AG08395 (cell line): Measurements from ENCODE around the gene TRIP6.

Experiments
- DNase-seq: peaks from one replicate; pipeline ENCODE4 v3.0.0; 2012; ENCODE audit warnings: mixed read lengths, low spot score

The TRIP6 gene

DNA sequence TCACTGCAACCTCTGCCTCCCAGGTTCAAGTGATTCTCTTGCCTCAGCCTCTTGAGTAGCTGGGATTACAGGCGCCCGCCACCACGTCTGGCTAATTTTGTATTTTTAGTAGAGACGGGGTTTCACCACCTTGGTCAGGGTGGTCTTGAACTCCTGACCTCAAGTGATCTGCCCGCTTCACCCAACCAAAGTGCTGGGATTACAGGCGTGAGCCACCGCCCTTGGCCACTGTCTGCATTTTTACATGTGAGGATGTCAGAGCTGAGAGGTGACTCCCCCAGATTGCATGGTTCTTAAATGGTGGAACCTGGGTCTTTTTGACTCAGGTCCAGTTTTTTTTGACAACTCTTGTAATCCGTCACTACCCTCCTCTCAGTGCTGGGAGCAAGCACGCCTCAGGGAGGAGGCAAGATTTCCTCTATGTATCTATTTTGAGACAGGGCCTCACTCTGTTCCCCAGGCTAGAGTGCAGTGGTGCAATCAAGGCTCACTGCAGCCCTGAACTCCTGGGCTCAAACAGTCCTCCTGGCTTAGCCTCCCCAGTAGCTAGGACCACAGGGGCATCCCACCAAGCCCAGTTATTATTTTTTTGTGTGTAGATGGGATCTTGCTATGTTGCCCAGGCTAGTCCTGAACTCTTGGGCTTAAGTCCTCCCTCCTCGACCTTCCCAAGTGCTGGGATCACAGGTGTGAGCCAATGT, 6.6 kb downstream of the TRIP6 start:
- no peak for DNase-seq

GRCh38 chr7:100874300-100874576, 7.1 kb downstream of the TRIP6 start:
- no peak for DNase-seq

DNA sequence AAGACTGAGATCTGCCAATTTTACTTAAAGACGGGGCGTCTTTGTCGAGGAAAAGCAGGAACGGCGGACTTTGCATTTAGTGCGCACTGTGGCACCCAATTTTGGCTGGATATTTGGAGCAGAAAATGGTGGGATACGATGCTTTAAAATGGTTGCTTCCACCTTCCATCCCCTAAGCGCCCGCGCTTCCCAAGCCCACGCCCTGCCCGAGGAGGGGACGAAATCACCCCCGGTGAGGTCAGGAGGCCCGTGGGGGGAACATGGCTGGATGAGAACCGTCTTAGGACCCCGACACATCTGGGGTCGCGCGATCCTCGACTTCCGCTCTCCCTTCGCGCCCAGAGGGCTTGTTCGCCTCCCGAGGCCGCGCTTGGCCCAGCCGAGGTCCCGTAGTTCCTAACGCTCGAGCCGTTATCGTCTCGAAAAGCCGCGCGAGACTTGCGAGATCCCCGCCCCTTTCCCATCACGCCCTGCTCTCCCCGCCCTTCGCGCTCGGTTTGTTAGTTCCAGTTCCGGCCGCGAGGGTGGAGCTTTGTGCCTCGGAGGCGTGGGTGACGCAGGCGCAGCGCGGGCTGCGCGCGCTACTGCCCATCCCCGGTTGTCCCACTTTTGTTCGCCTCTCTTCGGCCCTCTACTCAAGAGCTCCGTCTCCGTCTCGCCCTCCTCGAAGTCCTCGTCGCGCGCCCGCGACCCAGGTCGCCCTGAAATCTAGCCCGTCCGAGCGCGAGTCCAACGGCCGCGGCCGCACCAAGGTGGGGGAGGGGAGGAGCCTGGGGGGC, 7.6 kb downstream of the TRIP6 start, which contains the start of gene SRRT:
TSS of gene SRRT (plus strand) at position 527 of the 779 bp plus-strand sequence. CDS start 488 bp downstream, outside the sequence.
- DNase-seq: peak; percentile 98

- peak; percentile 41 for DNase-seq
Measured at GRCh38 chr7:100875356-100875751, 8.2 kb downstream of the TRIP6 start.

DNA sequence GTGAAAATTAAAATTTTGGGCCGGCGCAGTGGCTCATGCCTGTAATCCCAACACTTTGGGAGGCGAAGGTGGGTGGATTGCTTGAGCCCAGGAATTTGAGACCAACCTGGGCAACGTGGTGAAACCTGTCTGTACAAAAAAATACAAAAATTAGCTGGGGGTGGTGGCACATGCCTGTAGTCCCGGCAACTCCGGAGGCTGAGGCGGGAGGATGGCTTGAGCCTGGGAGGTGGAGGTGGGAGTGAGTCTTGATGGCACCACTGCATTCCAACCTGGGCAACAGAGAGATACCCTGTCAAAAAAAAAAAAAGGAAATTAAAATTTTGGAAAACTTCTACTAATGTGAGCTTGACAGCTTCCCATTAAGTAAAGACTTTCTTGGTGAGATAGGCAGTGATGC, 10.8 kb downstream of the TRIP6 start:
- no peak for DNase-seq

DNA sequence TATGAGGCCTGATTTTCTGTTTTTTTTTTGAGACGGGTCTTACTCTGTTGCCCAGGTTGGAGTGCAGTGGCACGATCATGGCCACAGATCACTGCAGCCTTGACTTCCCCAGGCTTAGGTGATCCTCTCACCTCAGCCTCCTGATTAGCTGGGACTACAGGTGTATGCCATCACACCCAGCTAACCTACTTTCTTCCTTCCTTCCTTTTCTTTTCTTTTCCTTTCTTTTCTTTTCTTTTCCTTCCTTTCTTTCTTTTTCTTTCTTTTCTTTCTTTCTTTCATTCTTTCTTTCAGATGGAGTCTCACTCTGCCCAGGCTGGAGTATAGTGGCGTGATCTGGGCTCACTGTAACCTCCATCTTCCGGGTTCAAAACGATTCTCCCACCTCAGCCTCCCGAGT, 11.5 kb downstream of the TRIP6 start:
- no peak for DNase-seq

DNA sequence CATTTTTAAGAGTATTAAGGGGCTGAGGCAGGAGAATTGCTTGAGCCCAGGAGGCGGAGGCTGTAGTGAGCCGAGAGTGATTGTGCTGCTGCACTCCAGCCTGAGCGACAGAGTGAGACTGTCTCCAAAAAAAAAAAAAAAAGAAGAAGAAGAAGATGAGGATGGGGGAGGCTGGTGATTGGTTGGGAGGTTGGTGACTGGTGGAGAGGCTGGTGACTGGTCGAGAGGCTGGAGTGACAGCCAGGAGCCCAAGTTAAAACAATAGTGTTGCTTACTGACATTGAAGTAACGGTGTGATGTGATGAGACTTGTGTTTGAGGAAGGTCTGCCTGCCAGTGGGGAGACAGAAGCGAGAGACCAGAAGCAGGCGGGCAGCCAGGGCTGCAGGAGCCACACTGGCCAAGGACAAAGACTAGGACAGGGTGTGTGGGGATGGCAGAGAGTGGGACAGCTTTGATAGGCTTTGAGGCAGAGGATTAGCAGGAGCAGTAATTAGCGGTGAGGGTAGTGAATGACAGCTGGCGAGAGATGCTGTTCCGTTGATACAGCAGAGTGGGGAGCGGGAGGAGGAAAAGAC, 12.6 kb downstream of the TRIP6 start:
- DNase-seq: no peak

DNA sequence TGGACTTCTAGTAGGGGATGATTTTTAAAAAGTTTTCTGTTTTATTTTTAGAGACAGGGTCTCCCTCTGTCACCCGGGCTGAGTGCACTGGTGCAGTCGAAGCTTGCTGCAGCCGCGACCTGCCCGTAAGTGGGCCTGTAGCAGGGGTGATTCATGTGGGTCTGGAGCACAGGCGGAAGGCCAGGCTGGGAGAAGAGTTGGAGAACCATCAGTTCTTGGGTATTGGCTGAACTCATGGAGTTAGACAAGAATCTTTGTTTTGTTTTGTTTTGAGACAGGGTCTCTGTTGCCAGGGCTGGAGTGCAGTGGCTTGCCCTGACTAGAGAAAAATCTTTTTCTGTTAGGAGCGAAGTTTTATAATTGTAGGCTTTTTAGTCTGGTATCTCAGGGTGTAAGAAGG, 13.5 kb downstream of the TRIP6 start:
- no peak for DNase-seq

DNA sequence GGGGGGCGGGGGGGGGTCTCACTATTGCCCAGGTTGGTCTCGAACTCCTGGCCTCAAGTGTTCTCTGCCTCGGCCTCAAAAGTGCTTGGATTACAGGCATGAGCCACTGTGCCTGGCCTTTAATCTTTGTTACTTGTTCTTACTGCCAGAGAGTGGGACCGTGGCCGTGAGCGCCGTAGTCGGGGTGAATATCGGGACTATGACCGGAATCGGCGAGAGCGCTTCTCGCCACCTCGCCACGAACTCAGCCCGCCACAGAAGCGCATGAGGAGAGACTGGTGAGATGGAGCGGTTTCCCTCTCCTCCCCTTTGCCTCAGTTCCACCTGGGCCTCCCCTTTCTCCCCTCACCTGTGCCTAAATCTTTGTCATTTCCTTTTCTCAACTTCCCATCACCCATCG, 13.9 kb downstream of the TRIP6 start:
- DNase-seq: no peak

DNA sequence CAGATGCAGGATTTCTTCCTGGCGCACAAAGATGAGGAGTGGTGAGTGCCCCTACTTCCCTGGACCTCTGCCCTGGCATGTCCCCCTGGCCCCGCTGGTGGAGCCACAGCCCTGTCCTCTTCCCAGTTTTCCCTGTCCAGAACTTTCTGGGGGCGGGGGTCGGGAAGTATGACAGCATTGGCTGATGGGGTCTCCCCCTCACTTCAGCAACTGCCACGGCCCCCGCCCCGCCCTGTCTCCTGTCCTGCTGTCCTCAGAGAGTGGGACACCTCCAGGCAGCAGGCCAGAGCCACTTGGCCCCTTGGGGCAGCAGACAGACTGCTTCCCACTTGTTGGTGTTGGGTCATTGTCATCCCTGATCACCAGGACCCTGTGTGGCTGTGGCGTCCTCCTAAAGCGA, 15.0 kb downstream of the TRIP6 start:
- DNase-seq: no peak

- DNase-seq: no peak
Measured at GRCh38 chr7:100882785-100883526, 15.8 kb downstream of the TRIP6 start.

- DNase-seq: no peak
Measured at GRCh38 chr7:100884736-100885439, 17.7 kb downstream of the TRIP6 start.

DNA sequence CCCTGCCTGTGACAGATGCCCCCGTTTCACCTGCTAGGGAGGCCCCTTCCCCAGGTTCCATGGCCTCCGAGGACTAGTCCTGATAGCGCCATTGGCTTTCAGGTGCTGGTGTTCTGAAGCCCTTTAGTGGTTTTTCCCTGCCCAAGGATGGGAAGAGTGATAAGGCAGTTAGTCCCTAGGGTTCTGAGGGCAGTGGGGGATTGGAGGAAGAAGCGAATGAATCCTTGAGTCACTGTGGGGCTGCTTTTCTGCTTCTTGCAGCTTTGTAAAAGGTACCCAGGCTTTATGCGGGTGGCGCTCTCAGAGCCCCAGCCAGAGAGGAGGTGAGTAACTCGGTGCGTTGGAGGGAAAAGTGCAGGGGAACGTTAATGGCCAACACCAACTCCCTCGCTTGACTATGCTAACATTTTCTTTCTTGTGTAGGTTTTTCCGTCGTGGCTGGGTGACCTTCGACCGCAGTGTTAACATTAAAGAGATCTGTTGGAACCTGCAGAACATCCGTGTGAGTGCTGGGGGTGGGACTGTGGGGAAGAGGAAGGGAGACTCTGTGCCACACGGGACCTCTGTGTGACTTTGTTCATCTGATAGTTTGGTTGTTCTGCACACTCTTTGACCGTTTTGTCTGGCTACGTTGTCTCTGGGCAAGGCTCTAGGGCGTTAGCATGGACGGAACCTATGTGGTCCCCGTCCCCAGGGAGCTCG, 18.4 kb downstream of the TRIP6 start:
- no peak for DNase-seq

GRCh38 chr7:100886142-100886935, 19.2 kb downstream of the TRIP6 start:
- DNase-seq: no peak

DNA sequence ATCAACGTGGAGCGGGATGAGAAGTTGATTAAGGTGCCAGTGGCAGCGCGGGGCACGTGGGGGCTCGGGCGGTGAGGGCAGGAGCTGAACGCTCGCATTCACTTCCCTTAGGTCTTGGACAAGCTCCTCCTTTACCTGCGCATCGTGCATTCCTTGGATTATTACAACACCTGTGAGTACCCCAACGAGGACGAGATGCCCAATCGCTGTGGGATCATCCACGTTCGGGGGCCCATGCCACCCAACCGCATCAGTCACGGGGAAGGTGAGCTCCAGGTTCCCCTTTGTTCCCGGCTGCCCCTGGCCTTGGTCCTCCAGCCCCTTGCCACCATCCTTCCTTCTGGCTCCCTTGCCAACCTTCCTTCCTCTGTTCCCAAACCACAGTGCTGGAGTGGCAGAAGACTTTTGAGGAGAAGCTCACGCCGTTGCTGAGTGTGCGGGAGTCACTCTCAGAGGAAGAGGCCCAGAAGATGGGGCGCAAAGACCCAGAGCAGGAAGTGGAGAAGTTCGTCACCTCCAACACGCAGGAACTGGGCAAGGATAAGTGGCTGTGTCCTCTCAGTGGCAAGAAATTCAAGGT, 19.8 kb downstream of the TRIP6 start:
- DNase-seq: no peak

DNA sequence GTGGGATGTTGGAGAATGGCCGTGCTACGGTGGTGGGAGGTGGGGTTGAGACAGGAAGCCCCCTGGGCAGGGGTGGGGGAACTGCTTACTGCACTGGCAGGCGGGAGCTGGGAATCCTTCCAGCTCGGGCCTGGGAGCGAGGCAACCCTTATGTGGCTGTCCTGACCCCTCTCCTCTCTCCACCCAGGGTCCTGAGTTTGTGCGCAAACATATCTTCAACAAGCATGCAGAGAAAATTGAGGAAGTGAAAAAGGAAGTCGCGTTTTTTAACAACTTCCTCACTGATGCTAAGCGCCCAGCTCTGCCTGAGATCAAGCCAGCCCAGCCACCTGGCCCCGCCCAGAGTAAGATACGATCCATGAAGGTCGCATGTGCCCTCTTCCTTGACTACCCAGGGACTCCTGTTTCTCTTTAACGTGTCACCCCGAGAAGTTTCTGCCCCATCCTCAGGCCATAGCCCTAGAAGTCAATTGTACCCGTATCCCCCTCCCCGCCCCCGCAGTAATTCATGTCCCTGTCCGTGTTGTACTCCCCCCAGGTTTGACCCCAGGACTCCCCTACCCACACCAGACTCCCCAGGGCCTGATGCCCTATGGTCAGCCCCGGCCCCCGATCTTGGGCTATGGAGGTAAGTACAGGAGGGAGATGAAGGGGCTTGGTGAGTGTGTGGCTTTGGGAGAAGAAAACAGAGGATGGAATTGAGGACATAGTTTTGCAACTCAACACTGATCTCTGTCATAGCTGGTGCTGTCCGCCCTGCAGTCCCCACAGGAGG, 20.5 kb downstream of the TRIP6 start:
- no peak for DNase-seq

DNA sequence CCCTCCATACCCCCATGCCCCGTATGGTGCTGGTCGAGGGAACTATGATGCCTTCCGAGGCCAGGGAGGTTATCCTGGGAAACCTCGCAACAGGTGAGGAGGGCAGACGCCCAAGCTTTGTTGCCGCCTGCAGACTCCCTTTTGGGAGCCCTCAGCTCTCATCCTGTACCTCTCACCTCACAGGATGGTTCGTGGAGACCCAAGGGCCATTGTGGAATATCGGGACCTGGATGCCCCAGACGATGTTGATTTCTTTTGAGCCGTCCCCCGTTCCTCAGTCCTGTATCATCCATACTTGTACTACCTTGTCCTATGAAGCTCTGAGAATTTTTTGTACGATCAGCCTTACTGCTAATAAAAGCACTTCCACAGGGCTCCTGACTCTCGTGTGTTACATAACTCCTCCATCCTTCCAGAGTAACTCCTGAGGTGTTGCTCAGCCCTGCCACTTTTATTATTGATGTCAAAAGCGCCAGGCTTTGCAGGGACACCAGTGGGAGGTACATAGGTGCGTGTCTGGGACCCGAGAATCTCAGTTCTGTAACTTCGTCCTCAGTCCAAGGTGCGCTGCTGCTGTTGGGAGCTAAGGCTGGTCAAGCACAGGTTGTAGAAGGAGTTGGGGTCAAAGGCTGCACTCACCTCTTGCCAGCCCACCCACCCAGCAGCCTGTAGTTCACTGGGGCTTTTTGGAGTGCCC, 21.3 kb downstream of the TRIP6 start:
- no peak for DNase-seq

DNA sequence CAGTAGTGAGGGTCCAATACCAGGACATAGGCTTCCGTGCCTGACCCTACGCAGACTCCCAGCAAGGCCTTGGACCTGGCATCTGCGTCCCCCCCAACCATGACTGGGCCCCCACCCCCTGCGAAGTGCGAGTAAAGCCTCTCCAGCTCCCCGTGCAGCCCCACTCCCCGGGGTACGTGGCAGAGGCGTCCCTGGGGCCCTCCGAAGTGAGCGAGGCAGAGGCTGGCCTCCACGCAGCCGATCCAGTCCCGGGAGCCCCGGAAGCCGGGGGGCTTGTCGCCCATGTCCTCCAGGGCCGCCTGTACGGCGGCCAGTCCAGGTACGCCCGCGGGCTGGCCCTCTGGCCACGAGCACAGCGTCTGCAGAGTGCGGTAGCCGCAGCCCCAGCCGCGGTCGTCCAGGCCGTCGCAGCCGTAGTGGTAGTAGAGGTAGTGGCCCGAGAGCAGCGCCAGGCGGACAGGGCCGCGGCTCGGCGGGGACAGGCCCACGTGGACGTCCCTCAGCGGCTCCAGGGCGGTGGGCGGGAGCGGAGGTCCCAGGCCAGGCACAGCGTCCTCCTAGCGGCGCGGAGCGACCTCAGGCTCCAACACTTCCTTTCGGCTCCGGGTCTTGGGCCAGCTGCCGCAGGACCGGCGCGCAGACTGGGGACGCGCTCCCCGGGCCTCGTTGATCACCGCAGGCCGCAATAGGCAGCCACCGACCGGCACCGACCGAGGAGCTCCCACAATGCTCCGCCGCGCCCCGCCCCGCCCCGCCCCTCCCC, 22.0 kb downstream of the TRIP6 start, which contains the start of gene UFSP1:
TSS of gene UFSP1 (minus strand) at position 728 of the 763 bp plus-strand sequence. CDS start at position 284, 444 bp downstream.
- no peak for DNase-seq
